DND-41 (cell line): ENCODE data around the gene TCF7L2.

Experiments used
- ATAC-seq: fragments of 200-7000 bp; cut with Tn5 transposase; 3 replicates; pipeline ENCODE4 v1.9.1; 2021; ENCODE audit warnings: low read depth; ENCODE audit not compliant: insufficient read depth
- DNase-seq: peaks from one replicate; pipeline ENCODE4 v3.0.0-alpha.2; 2020
- H2AFZ ChIP-seq: 2 replicates; pipeline ENCODE4 v1.6.0; 2012; ENCODE audit warnings: low read depth, low read length
- H3K27ac ChIP-seq: 2 replicates; pipeline ENCODE4 v1.5.1; 2012; ENCODE audit warnings: low read length, inconsistent platforms
- H3K27me3 ChIP-seq: fragments of 200-600 bp; sonication (generic); 2 replicates; pipeline ENCODE4 v1.6.0; 2012; ENCODE audit warnings: low read length, mild to moderate bottlenecking, inconsistent platforms; ENCODE audit not compliant: insufficient read depth, poor library complexity
- H3K36me3 ChIP-seq: 2 replicates; pipeline ENCODE4 v1.5.1; 2012; ENCODE audit warnings: low read length, inconsistent platforms; ENCODE audit not compliant: insufficient read depth
- H3K4me1 ChIP-seq: 2 replicates; pipeline ENCODE4 v1.5.1; 2012; ENCODE audit warnings: mild to moderate bottlenecking, low read length; ENCODE audit not compliant: insufficient read depth
- H3K4me2 ChIP-seq: 2 replicates; pipeline ENCODE4 v1.6.0; 2012; ENCODE audit warnings: mild to moderate bottlenecking, moderate library complexity, low read length, inconsistent platforms; ENCODE audit not compliant: insufficient read depth
- H3K4me3 ChIP-seq, 2 experiments: fragments of 200-600 bp in 1 of 2; shearing (Covaris generic) in 1 of 2; 2 replicates each; pipeline ENCODE4 v1.5.1; 2012 to 2016; ENCODE audit warnings: inconsistent platforms in 2 of 2, low read length in 2 of 2, mild to moderate bottlenecking in 2 of 2, low read depth in 1 of 2, moderate library complexity in 1 of 2
- H3K79me2 ChIP-seq: 2 replicates; pipeline ENCODE4 v1.6.0; 2012; ENCODE audit warnings: low read length, inconsistent platforms; ENCODE audit not compliant: insufficient read depth
- H3K9ac ChIP-seq: 2 replicates; pipeline ENCODE4 v1.6.0; 2012; ENCODE audit warnings: low read depth, mild to moderate bottlenecking, inconsistent platforms, low read length, moderate library complexity
- H3K9me3 ChIP-seq: 2 replicates; pipeline ENCODE4 v1.5.1; 2012; ENCODE audit warnings: low read length, moderate library complexity, mild to moderate bottlenecking, inconsistent platforms; ENCODE audit not compliant: insufficient read depth, severe bottlenecking
- H4K20me1 ChIP-seq: 2 replicates; pipeline ENCODE4 v1.6.0; 2012; ENCODE audit warnings: low read length; ENCODE audit not compliant: insufficient read depth
- EZH2 ChIP-seq: IDR thresholded peaks from 3 replicates; pipeline ENCODE4 v1.6.1; 2012; ENCODE audit warnings: borderline replicate concordance, low read depth, mild to moderate bottlenecking, moderate library complexity, low read length, inconsistent platforms; ENCODE audit not compliant: severe bottlenecking
- TF ChIP-seq, protein P1 (sequence below): IDR thresholded peaks from 2 replicates; pipeline ENCODE4 v1.5.1; 2012; ENCODE audit warnings: borderline replicate concordance, low read length, moderate library complexity, mild to moderate bottlenecking; ENCODE audit not compliant: poor library complexity, severe bottlenecking; ENCODE audit errors: extremely low read depth

Gene TCF7L2

GRCh38 chr10:113133497-113134115 lies 183.6 kb downstream of the TCF7L2 start:
- Histone ChIP-seq H2AFZ (no peak overlapping the region), H3K4me3 (no peak overlapping the region), H3K36me3 (no peaks in the 10 kb centered on the region), H3K27me3 (no peaks in the 10 kb centered on the region), H3K27ac (no peak overlapping the region), H3K9me3 (no peaks in the 10 kb centered on the region), H3K4me1 (no peaks in the 10 kb centered on the region), H4K20me1 (peaks cover 38% of the 10 kb centered on the region; the same call in 1 of the 2 replicates), H3K9ac (no peak overlapping the region), H3K4me2 (no peak overlapping the region), H3K79me2 (no peaks in the 10 kb centered on the region)
- DNase-seq = no peak
- no peak for ATAC-seq
- TF ChIP-seq EZH2 = no peak
- TF ChIP-seq, protein P1, sequence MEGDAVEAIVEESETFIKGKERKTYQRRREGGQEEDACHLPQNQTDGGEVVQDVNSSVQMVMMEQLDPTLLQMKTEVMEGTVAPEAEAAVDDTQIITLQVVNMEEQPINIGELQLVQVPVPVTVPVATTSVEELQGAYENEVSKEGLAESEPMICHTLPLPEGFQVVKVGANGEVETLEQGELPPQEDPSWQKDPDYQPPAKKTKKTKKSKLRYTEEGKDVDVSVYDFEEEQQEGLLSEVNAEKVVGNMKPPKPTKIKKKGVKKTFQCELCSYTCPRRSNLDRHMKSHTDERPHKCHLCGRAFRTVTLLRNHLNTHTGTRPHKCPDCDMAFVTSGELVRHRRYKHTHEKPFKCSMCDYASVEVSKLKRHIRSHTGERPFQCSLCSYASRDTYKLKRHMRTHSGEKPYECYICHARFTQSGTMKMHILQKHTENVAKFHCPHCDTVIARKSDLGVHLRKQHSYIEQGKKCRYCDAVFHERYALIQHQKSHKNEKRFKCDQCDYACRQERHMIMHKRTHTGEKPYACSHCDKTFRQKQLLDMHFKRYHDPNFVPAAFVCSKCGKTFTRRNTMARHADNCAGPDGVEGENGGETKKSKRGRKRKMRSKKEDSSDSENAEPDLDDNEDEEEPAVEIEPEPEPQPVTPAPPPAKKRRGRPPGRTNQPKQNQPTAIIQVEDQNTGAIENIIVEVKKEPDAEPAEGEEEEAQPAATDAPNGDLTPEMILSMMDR = no peak

- Histone ChIP-seq H3K27me3 (no peaks in the 10 kb centered on the region), H4K20me1 (peaks cover 39% of the 10 kb centered on the region; the same call in 1 of the 2 replicates), H3K4me1 (no peaks in the 10 kb centered on the region), H3K9me3 (no peaks in the 10 kb centered on the region), H3K27ac (no peak overlapping the region), H3K4me3 (no peak overlapping the region), H3K79me2 (no peaks in the 10 kb centered on the region), H3K36me3 (no peaks in the 10 kb centered on the region), H3K9ac (no peak overlapping the region), H2AFZ (no peak overlapping the region), H3K4me2 (no peak overlapping the region)
- no peak for ATAC-seq
- TF ChIP-seq, protein P1 = no peak
- no peak for TF ChIP-seq EZH2
- no peak for DNase-seq
These were observed 185.0 kb downstream of the TCF7L2 start for GRCh38 chr10:113135025-113135424.

GRCh38 chr10:113137941-113138685 lies 188.1 kb downstream of the TCF7L2 start:
- H3K4me2 ChIP-seq = no peak overlapping the region
- H3K9ac ChIP-seq = no peak overlapping the region
- no peaks in the 10 kb centered on the region for H3K27me3 ChIP-seq
- no peak for TF ChIP-seq EZH2
- TF ChIP-seq, protein P1 = no peak
- H2AFZ ChIP-seq = no peak overlapping the region
- H3K9me3 ChIP-seq = no peaks in the 10 kb centered on the region
- H3K4me1 ChIP-seq = no peaks in the 10 kb centered on the region
- no peak for DNase-seq
- no peak overlapping the region for H3K4me3 ChIP-seq
- peaks cover 14% of the 10 kb centered on the region for H3K36me3 ChIP-seq
- H4K20me1 ChIP-seq = peaks cover 38% of the 10 kb centered on the region; the same call in 1 of the 2 replicates
- ATAC-seq = no peak
- no peaks in the 10 kb centered on the region for H3K79me2 ChIP-seq
- no peak overlapping the region for H3K27ac ChIP-seq
